GM21576 (cell line): ENCODE data around the gene ATG10.
A peak's percentile ranks its signal among the peaks of the same experiment; 100 is the strongest.
"Not testable (repeated sequence)": the region's sequence is repeated elsewhere in the genome, so short reads cannot be mapped to it uniquely, and the experiment has no call there.

Experiments used
- ATAC-seq: cut with Tn5 transposase; IDR thresholded peaks from one replicate; pipeline ENCODE4 v1.9.1; 2021; ENCODE audit warnings: mild to moderate bottlenecking, moderate library complexity; ENCODE audit not compliant: unreplicated experiment

Gene ATG10

GRCh38 chr5:82050955-82051354 is 79.1 kb downstream of the ATG10 start:
- no peak for ATAC-seq

GRCh38 chr5:82054004-82054710 is 82.3 kb downstream of the ATG10 start:
- no peak for ATAC-seq

GRCh38 chr5:82057051-82057450 is 85.2 kb downstream of the ATG10 start:
- ATAC-seq: no peak

GRCh38 chr5:82058710-82059109 is 86.9 kb downstream of the ATG10 start:
- no peak for ATAC-seq

- no peak for ATAC-seq
These were observed 95.0 kb downstream of the ATG10 start for GRCh38 chr5:82066791-82067190.

- not testable (repeated sequence) for ATAC-seq
These were observed 96.2 kb downstream of the ATG10 start for GRCh38 chr5:82068042-82068441.

GRCh38 chr5:82068723-82069122 is 96.9 kb downstream of the ATG10 start:
- no peak for ATAC-seq

- ATAC-seq: no peak
These were observed 100.3 kb downstream of the ATG10 start for GRCh38 chr5:82072138-82072537.

- no peak for ATAC-seq
These were observed 101.4 kb downstream of the ATG10 start for GRCh38 chr5:82073179-82073578.

- no peak for ATAC-seq
These were observed 103.1 kb downstream of the ATG10 start for GRCh38 chr5:82074950-82075349.

GRCh38 chr5:82077496-82077895 is 105.7 kb downstream of the ATG10 start:
- no peak for ATAC-seq

- no peak for ATAC-seq
These were observed 119.8 kb downstream of the ATG10 start for GRCh38 chr5:82091617-82092016.

- no peak for ATAC-seq
These were observed 123.7 kb downstream of the ATG10 start for GRCh38 chr5:82095536-82095935.

- no peak for ATAC-seq
These were observed 124.4 kb downstream of the ATG10 start for GRCh38 chr5:82096249-82096648.

- ATAC-seq: peak; percentile 95
These were observed 128.7 kb downstream of the ATG10 start for GRCh38 chr5:82100303-82101077.

GRCh38 chr5:82104872-82105271 is 133.0 kb downstream of the ATG10 start:
- ATAC-seq: no peak

GRCh38 chr5:82105457-82105856 is 133.6 kb downstream of the ATG10 start:
- ATAC-seq: no peak

- ATAC-seq: no peak
These were observed 134.4 kb downstream of the ATG10 start for GRCh38 chr5:82106207-82106606.

- no peak for ATAC-seq
These were observed 134.9 kb downstream of the ATG10 start for GRCh38 chr5:82106756-82107155.

- no peak for ATAC-seq
These were observed 135.4 kb downstream of the ATG10 start for GRCh38 chr5:82107267-82107666.

GRCh38 chr5:82109013-82109412 is 137.2 kb downstream of the ATG10 start:
- ATAC-seq: no peak

- ATAC-seq: not testable (repeated sequence)
These were observed 138.1 kb downstream of the ATG10 start for GRCh38 chr5:82109915-82110314.
